HepG2 (cell line): ENCODE data around the gene CDV3. TPM values are rescaled to one million over a fixed set of nuclear protein-coding genes. Genes with fewer than 3 reads are reported as not detected.

Source experiments
- ATF7-NPFF ChIP-seq: sonication (generic); formaldehyde crosslinking; IDR thresholded peaks from 2 replicates; pipeline ENCODE4 v1.8.1; 2023; ENCODE audit warnings: mild to moderate bottlenecking, low read depth, missing genetic modification reagents, moderate library complexity
- CBX1 ChIP-seq: IDR thresholded peaks from one replicate; pipeline ENCODE4 v1.6.1; 2016; ENCODE audit warnings: antibody characterized with exemption, low read depth
- CCDC6 ChIP-seq: sonication (generic); formaldehyde crosslinking; IDR thresholded peaks from 2 replicates; pipeline ENCODE4 v1.8.1; 2022; ENCODE audit warnings: mild to moderate bottlenecking, missing genetic modification reagents, moderate library complexity
- CEBPB ChIP-seq: IDR thresholded peaks from 2 replicates; pipeline ENCODE4 v1.6.1; 2011; ENCODE audit warnings: low read depth, low read length, improper control_type of control experiment, borderline replicate concordance
- PPARG ChIP-seq: conservative IDR thresholded peaks from 2 replicates; pipeline ENCODE4 v1.6.1; 2016; ENCODE audit warnings: missing biosample characterization, missing genetic modification reagents
- SMAD9 ChIP-seq: sonication (generic); formaldehyde crosslinking; IDR thresholded peaks from 2 replicates; pipeline ENCODE4 v1.5.1; 2020; ENCODE audit warnings: mild to moderate bottlenecking, missing genetic modification reagents
- SOX5 ChIP-seq: IDR thresholded peaks from 2 replicates; pipeline ENCODE4 v1.6.1; 2016; ENCODE audit warnings: borderline replicate concordance
- TGIF2 ChIP-seq: IDR thresholded peaks from 2 replicates; pipeline ENCODE4 v1.6.1; 2016; ENCODE audit warnings: control low read depth, missing compliant biosample characterization
- ZHX1 ChIP-seq: sonication (generic); formaldehyde crosslinking; IDR thresholded peaks from 2 replicates; pipeline ENCODE4 v1.8.1; 2022; ENCODE audit warnings: low read depth, mild to moderate bottlenecking, missing genetic modification reagents
- ZNF263 ChIP-seq: sonication (generic); formaldehyde crosslinking; IDR thresholded peaks from 2 replicates; pipeline ENCODE4 v1.4.0; 2020; ENCODE audit warnings: missing genetic modification reagents
- ZNF513 ChIP-seq: sonication (generic); formaldehyde crosslinking; conservative IDR thresholded peaks from 2 replicates; pipeline ENCODE4 v1.5.0; 2020; ENCODE audit warnings: missing genetic modification reagents
- ZNF770 ChIP-seq: sonication (generic); formaldehyde crosslinking; IDR thresholded peaks from 2 replicates; pipeline ENCODE4 v1.5.0; 2020; ENCODE audit warnings: mild to moderate bottlenecking, missing genetic modification reagents
- polyA plus RNA-seq, 8 experiments: library from polyadenylated mRNA; depleted of rRNA in 3 of 8; stranded (reverse) in 7 of 8; unstranded in 1 of 8; fragments of >200 nt; fragmentation: Illumina TruSeq in 4 of 8; extraction: Trizol in 4 of 8; gene quantifications; 2 replicates each; pipeline versions ENCODE4 v1.2.1 to v1.2.3, GENCODE V29; 2011 to 2016; ENCODE audit warnings: low read depth in 4 of 8, missing spikeins in 1 of 8, mixed read lengths in 1 of 8; ENCODE audit not compliant: insufficient read depth in 1 of 8
- total RNA-seq, 5 experiments: library from RNA; depleted of rRNA; stranded (reverse); fragments of >200 nt; fragmentation: Illumina TruSeq; extraction: Trizol; gene quantifications; 2 replicates each; pipeline ENCODE4 v1.2.3, GENCODE V29; 2016; ENCODE audit warnings: low read depth in 1 of 5

CDV3 gene
- total and polyA plus RNA-seq, 2 of the 13 experiments (the other 11 are each of a cell fraction or from before 2014, with no cell fraction given), result 46.6 to 145 TPM

- TF ChIP-seq ZHX1, result no peak
- TF ChIP-seq ATF7-NPFF, result no peak
- no peak for TF ChIP-seq TGIF2
- TF ChIP-seq ZNF263 (CRISPR knock-in tag), result 0 out of 2 replicates have a peak, but pooled peaks have one; percentile 46
- no peak for TF ChIP-seq PPARG (CRISPR knock-in tag)
- no peak for TF ChIP-seq SMAD9 (CRISPR knock-in tag)
- no peak for TF ChIP-seq CCDC6 (CRISPR knock-in tag)
- no peak for TF ChIP-seq CBX1
- 0 out of 2 replicates have a peak, but pooled peaks have one; percentile 14 for TF ChIP-seq CEBPB
- TF ChIP-seq SOX5 (CRISPR knock-in tag), result no peak
- TF ChIP-seq ZNF770 (CRISPR knock-in tag), result peak; percentile 92
- no peak for TF ChIP-seq ZNF513 (CRISPR knock-in tag)
Observed at GRCh38 chr3:133549565-133549964, 23.9 kb upstream of the CDV3 start (continued).
